ENCODE measurements around the gene RNF40.

DNA sequence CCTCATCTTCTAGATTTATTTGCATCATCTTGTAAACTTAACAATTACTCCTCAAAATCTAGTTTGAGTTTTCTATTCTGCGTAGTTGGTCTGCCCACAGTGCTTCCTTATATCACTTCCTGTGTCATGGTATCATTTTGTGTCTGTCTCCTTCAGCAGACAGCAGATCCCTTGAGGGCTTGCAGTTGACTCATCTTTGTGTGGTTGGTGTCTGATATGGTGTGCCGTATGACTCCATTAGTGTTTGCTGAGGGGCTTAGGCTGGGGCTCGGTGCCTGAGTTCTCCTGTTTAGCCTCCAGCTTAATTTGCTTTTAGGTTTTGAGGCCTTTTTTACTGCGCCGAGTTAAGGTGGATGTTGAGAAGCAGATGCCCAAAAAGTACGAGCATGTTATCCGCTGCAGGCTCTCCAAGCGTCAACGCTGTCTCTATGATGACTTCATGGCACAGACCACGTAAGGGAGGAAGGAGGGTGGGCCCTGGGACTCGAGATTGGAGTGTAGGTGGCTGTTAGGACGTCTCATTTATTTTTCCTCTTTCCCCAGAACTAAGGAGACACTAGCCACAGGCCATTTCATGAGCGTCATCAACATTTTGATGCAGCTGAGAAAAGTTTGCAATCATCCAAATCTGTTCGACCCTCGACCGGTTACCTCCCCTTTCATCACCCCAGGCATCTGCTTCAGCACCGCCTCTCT lies 46.2 kb upstream of the RNF40 start:
- TF ChIP-seq POLR2A (IDR thresholded peaks at IDR 0.05) (no peak), POLR2AphosphoS5 (IDR thresholded peaks at IDR 0.05) (no peak), EP300 (IDR thresholded peaks at IDR 0.05) (no peak)
- TF ChIP-seq, protein P1, sequence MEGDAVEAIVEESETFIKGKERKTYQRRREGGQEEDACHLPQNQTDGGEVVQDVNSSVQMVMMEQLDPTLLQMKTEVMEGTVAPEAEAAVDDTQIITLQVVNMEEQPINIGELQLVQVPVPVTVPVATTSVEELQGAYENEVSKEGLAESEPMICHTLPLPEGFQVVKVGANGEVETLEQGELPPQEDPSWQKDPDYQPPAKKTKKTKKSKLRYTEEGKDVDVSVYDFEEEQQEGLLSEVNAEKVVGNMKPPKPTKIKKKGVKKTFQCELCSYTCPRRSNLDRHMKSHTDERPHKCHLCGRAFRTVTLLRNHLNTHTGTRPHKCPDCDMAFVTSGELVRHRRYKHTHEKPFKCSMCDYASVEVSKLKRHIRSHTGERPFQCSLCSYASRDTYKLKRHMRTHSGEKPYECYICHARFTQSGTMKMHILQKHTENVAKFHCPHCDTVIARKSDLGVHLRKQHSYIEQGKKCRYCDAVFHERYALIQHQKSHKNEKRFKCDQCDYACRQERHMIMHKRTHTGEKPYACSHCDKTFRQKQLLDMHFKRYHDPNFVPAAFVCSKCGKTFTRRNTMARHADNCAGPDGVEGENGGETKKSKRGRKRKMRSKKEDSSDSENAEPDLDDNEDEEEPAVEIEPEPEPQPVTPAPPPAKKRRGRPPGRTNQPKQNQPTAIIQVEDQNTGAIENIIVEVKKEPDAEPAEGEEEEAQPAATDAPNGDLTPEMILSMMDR (IDR thresholded peaks at IDR 0.05) = no peak
